SK-N-SH treated with all-trans-retinoic acid at 6 μM for 48 hours (cell line): ENCODE measurements around the gene COG1.

Source experiments
- ATAC-seq: fragments of 200-7000 bp; cut with Tn5 transposase; 3 replicates; pipeline ENCODE4 v1.9.1; 2020; ENCODE audit warnings: mild to moderate bottlenecking, moderate library complexity
- BACH2 ChIP-seq: fragments of 250-450 bp; sonication (Bioruptor Pico); IDR thresholded peaks from 2 replicates; pipeline ENCODE4 v1.9.0; 2021; ENCODE audit warnings: mild to moderate bottlenecking, borderline replicate concordance
- CREB5 ChIP-seq: fragments of 250-450 bp; sonication (Bioruptor Pico); IDR thresholded peaks from 2 replicates; pipeline ENCODE4 v1.5.1; 2020; ENCODE audit warnings: low read depth, mild to moderate bottlenecking, moderate library complexity
- CSDC2 ChIP-seq: fragments of 250-450 bp; sonication (Bioruptor Pico); IDR thresholded peaks from 2 replicates; pipeline ENCODE4 v1.5.0; 2020; ENCODE audit warnings: mild to moderate bottlenecking, moderate library complexity
- CSRNP3 ChIP-seq: fragments of 250-450 bp; sonication (Bioruptor Pico); IDR thresholded peaks from 2 replicates; pipeline ENCODE4 v1.5.1; 2021; ENCODE audit warnings: mild to moderate bottlenecking, moderate library complexity
- ESRRG ChIP-seq: fragments of 250-450 bp; sonication (Bioruptor Pico); IDR thresholded peaks from 2 replicates; pipeline ENCODE4 v1.6.1; 2021; ENCODE audit warnings: mild to moderate bottlenecking
- GLIS3 ChIP-seq: fragments of 250-450 bp; sonication (Bioruptor Pico); IDR thresholded peaks from 2 replicates; pipeline ENCODE4 v1.5.0; 2020; ENCODE audit warnings: mild to moderate bottlenecking, moderate library complexity
- ISL1 ChIP-seq: fragments of 250-450 bp; sonication (Bioruptor Pico); IDR thresholded peaks from 2 replicates; pipeline ENCODE4 v2.1.2; 2022; ENCODE audit warnings: mild to moderate bottlenecking, moderate library complexity
- OSR1 ChIP-seq: fragments of 250-450 bp; sonication (Bioruptor Pico); IDR thresholded peaks from 2 replicates; pipeline ENCODE4 v1.8.0; 2022; ENCODE audit warnings: moderate library complexity, mild to moderate bottlenecking, inconsistent platforms
- PATZ1 ChIP-seq: fragments of 250-450 bp; sonication (Bioruptor Pico); IDR thresholded peaks from 2 replicates; pipeline ENCODE4 v1.8.0; 2020; ENCODE audit warnings: mild to moderate bottlenecking, moderate library complexity, borderline replicate concordance
- POU6F1 ChIP-seq: fragments of 250-450 bp; sonication (Bioruptor Pico); IDR thresholded peaks from 2 replicates; pipeline ENCODE4 v1.8.0; 2021; ENCODE audit warnings: low read depth, mild to moderate bottlenecking, moderate library complexity, borderline replicate concordance
- PPARA ChIP-seq: fragments of 250-450 bp; sonication (Bioruptor Pico); IDR thresholded peaks from 2 replicates; pipeline ENCODE4 v1.5.0; 2020; ENCODE audit warnings: mild to moderate bottlenecking, borderline replicate concordance
- RARB ChIP-seq: fragments of 250-450 bp; sonication (Bioruptor Pico); IDR thresholded peaks from 2 replicates; pipeline ENCODE4 v1.8.0; 2021; ENCODE audit warnings: mild to moderate bottlenecking, moderate library complexity
- TCF4 ChIP-seq: fragments of 250-450 bp; sonication (Bioruptor Pico); IDR thresholded peaks from 2 replicates; pipeline ENCODE4 v1.8.0; 2021; ENCODE audit warnings: mild to moderate bottlenecking, moderate library complexity, borderline replicate concordance
- TOX ChIP-seq: fragments of 250-450 bp; sonication (Bioruptor Pico); IDR thresholded peaks from 2 replicates; pipeline ENCODE4 v1.8.0; 2021; ENCODE audit warnings: mild to moderate bottlenecking, moderate library complexity, borderline replicate concordance
- TSHZ2 ChIP-seq: fragments of 250-450 bp; sonication (Bioruptor Pico); IDR thresholded peaks from 2 replicates; pipeline ENCODE4 v1.5.0; 2020; ENCODE audit warnings: mild to moderate bottlenecking, moderate library complexity
- ZC3H10 ChIP-seq: fragments of 250-450 bp; sonication (Bioruptor Pico); IDR thresholded peaks from 2 replicates; pipeline ENCODE4 v1.5.1; 2021; ENCODE audit warnings: mild to moderate bottlenecking, moderate library complexity
- ZFP3 ChIP-seq: fragments of 250-450 bp; sonication (Bioruptor Pico); IDR thresholded peaks from 2 replicates; pipeline ENCODE4 v1.5.0; 2020; ENCODE audit warnings: mild to moderate bottlenecking, moderate library complexity
- ZFP30 ChIP-seq: fragments of 450-650 bp; formaldehyde crosslinking; IDR thresholded peaks from 2 replicates; pipeline ENCODE4 v1.5.0; 2022; ENCODE audit warnings: mild to moderate bottlenecking, moderate library complexity
- ZNF565 ChIP-seq: fragments of 450-650 bp; formaldehyde crosslinking; conservative IDR thresholded peaks from 2 replicates; pipeline ENCODE4 v1.5.0; 2020; ENCODE audit warnings: low read depth, mild to moderate bottlenecking, moderate library complexity
- ZNF70 ChIP-seq: fragments of 450-650 bp; formaldehyde crosslinking; IDR thresholded peaks from 2 replicates; pipeline ENCODE4 v1.5.0; 2020; ENCODE audit warnings: mild to moderate bottlenecking, moderate library complexity
- ZNF8 ChIP-seq: fragments of 450-650 bp; formaldehyde crosslinking; IDR thresholded peaks from 2 replicates; pipeline ENCODE4 v1.5.0; 2020; ENCODE audit warnings: mild to moderate bottlenecking, moderate library complexity

Gene COG1

GRCh38 chr17:73158133-73158532 lies 34.7 kb upstream of the COG1 start:
- no peak for TF ChIP-seq PATZ1
- TF ChIP-seq CSDC2 (CRISPR knock-in tag): no peak
- no peak for TF ChIP-seq PPARA (CRISPR knock-in tag)
- no peak for TF ChIP-seq ISL1 (CRISPR knock-in tag)
- no peak for TF ChIP-seq CSRNP3
- no peak for TF ChIP-seq OSR1 (CRISPR knock-in tag)
- no peak for TF ChIP-seq GLIS3 (CRISPR knock-in tag)
- TF ChIP-seq ZFP30 (CRISPR knock-in tag): no peak
- no peak for TF ChIP-seq POU6F1
- TF ChIP-seq ZNF70 (CRISPR knock-in tag): no peak
- TF ChIP-seq ZFP3 (CRISPR knock-in tag): no peak
- no peak for TF ChIP-seq RARB (CRISPR knock-in tag)
- TF ChIP-seq CREB5 (CRISPR knock-in tag): no peak
- TF ChIP-seq ESRRG (CRISPR knock-in tag): no peak
- TF ChIP-seq, all 23 proteins: peak for 0

GRCh38 chr17:73160980-73161630 lies 31.8 kb upstream of the COG1 start:
- ATAC-seq: no peak
- TF ChIP-seq ZC3H10 (no peak), ZNF565 (CRISPR knock-in tag) (no peak), PPARA (CRISPR knock-in tag) (no peak), CSRNP3 (no peak), BACH2 (CRISPR knock-in tag) (no peak), RARB (CRISPR knock-in tag) (no peak), ZFP30 (CRISPR knock-in tag) (no peak), POU6F1 (no peak), TSHZ2 (CRISPR knock-in tag) (no peak), TOX (no peak), CSDC2 (CRISPR knock-in tag) (no peak), TCF4 (no peak), ZNF8 (CRISPR knock-in tag) (no peak), CREB5 (CRISPR knock-in tag) (no peak), PATZ1 (no peak), ZFP3 (CRISPR knock-in tag) (no peak)
- TF ChIP-seq, all 23 proteins: peak for 0

More at GRCh38 chr17:73158133-73158532, 34.7 kb upstream of the COG1 start:
- ATAC-seq: no peak
